Measurements from ENCODE around the gene PTH1R. TPM values are rescaled to one million over a fixed set of nuclear protein-coding genes. Genes with fewer than 3 reads are reported as not detected.

PTH1R gene
- total RNA-seq, 2 donors from 2014 or later: not detected

DNA sequence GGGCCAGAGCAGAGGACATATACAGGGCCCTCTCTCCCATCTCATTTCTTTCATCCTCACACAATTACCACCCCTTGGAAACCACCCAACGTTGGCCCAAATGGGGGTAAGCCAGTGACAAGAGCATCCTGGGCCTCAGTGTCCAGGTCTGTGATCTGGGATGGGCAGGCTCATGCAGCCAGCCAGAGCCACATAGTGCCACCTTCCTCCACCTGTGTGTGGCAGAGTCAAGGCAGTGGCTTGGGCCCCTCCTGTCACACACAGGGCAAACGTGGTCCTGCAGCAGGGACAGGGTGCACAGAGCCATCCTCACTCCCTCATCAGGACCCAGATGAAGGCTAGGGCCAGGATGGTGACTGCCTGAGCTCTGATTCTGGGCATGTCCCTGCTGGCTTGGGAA is 12.0 kb upstream of the PTH1R start:
- Mint-ChIP-seq H3K27ac (no peak overlapping the region), H3K9me3 (no peaks in the 10 kb centered on the region), H3K27me3 (peaks cover 12% of the 10 kb centered on the region), H3K4me3 (no peak overlapping the region), H3K4me1 (peaks cover 4% of the 10 kb centered on the region), H3K36me3 (ENCODE audit: low read depth) (no peaks in the 10 kb centered on the region)
- no peak for ATAC-seq (replicated peaks)

- Mint-ChIP-seq H3K4me3 (no peak overlapping the region), H3K4me1 (peaks cover 4% of the 10 kb centered on the region), H3K36me3 (ENCODE audit: low read depth) (no peaks in the 10 kb centered on the region), H3K27ac (no peak overlapping the region), H3K9me3 (no peaks in the 10 kb centered on the region), H3K27me3 (peaks cover 15% of the 10 kb centered on the region)
- ATAC-seq (replicated peaks): no peak
Observed at GRCh38 chr3:46866032-46866595, 11.4 kb upstream of the PTH1R start.

- no peaks in the 10 kb centered on the region for H3K9me3 Mint-ChIP-seq
Observed at GRCh38 chr3:46866720-46867549, 10.6 kb upstream of the PTH1R start.

DNA sequence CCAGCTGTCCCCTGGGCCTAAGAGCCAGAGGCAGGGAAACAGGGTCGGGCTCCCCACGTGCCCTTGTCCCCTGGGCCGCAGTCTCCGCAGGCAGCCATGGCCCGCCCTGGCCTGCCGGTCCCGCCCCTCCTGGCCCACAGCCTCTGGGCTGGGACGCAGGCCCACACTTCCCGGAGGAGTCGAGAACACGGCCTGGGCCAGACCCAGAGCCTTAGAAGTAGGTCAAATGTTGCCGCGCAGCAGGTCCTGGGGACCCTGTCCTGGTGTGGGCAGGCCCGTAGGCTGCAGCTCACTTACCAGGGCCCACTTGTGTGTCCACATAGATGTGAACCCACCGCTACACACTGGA is 10.0 kb upstream of the PTH1R start:
- no peaks in the 10 kb centered on the region for H3K9me3 Mint-ChIP-seq
- H3K27me3 Mint-ChIP-seq: peaks cover 15% of the 10 kb centered on the region
- H3K4me3 Mint-ChIP-seq: no peak overlapping the region
- H3K4me1 Mint-ChIP-seq: peaks cover 4% of the 10 kb centered on the region
- no peaks in the 10 kb centered on the region for H3K36me3 Mint-ChIP-seq (ENCODE audit: low read depth)
- no peak overlapping the region for H3K27ac Mint-ChIP-seq
- ATAC-seq (replicated peaks): no peak

More at GRCh38 chr3:46866720-46867549, 10.6 kb upstream of the PTH1R start:
- ATAC-seq (replicated peaks): peak; percentile 71
- Mint-ChIP-seq H3K27ac (no peak overlapping the region), H3K4me3 (no peak overlapping the region), H3K36me3 (ENCODE audit: low read depth) (no peaks in the 10 kb centered on the region), H3K4me1 (peaks cover 4% of the 10 kb centered on the region), H3K27me3 (peaks cover 15% of the 10 kb centered on the region)

DNA sequence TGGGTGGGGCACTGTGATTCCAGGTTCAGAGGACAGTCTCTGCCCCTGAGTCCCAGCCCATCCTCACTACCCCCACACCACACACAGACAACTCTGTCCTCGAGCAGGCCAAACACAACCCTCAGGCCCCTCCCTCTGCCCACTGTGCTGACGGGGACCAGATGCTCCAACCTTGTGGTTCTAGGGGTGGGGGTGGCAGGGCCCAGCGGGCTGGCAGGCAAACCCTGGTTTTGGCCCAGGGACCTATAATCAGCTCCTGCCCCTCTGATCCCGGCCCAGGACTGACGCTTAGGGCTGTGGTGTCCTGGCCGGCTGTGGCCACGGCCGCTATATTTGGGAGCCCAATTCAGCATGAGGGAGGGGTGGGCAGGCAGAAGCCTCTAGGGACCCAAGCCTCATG is 9.2 kb upstream of the PTH1R start:
- Mint-ChIP-seq H3K4me1 (peaks cover 4% of the 10 kb centered on the region), H3K27me3 (peaks cover 15% of the 10 kb centered on the region), H3K9me3 (no peaks in the 10 kb centered on the region), H3K36me3 (ENCODE audit: low read depth) (no peaks in the 10 kb centered on the region), H3K27ac (no peak overlapping the region), H3K4me3 (no peak overlapping the region)
- no peak for ATAC-seq (replicated peaks)

DNA sequence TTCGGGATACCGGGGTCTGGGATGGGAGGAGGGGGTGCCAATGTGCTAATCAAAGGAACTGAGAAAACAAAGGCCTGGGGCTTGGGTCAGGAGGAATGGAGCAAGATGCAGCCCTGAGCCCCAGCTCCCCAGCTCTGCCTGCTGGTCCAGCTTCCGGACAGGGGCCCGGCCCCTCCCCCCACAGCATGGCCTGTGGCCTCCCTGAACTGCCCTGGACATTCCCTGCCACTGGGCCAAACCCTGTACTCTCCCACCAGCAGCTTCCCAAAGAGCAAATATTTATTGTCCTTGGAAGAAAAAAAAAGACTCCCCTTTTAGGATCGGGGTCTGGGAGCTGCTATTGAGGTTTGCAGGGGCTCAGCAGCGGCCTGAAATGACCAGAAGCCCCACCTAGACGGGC is 8.6 kb upstream of the PTH1R start:
- no peaks in the 10 kb centered on the region for H3K9me3 Mint-ChIP-seq
- H3K27ac Mint-ChIP-seq: no peak overlapping the region
- H3K4me3 Mint-ChIP-seq: no peak overlapping the region
- no peaks in the 10 kb centered on the region for H3K36me3 Mint-ChIP-seq (ENCODE audit: low read depth)
- peaks cover 15% of the 10 kb centered on the region for H3K27me3 Mint-ChIP-seq
- peaks cover 4% of the 10 kb centered on the region for H3K4me1 Mint-ChIP-seq
- ATAC-seq (replicated peaks): no peak

DNA sequence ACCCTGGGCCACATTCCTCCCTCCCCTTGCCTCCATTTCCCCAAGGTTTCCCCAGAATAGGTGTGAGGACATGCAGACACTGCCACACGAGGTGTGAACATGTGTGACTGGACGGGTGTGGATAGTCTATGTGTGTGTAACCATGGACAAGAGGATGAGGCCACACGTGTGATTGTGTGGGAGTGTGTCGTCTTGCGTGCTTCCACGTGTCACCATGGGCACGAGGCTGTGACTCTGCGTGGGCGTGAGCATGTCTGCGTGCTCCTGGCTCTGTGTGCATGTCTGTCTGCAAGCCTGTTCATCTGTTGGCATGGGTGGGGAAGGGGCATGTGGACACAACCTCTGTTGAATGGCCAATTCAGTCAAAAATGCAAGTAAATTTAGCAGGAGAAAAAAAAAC is 8.1 kb upstream of the PTH1R start:
- Mint-ChIP-seq H3K4me1 (peaks cover 4% of the 10 kb centered on the region), H3K36me3 (ENCODE audit: low read depth) (no peaks in the 10 kb centered on the region), H3K4me3 (no peak overlapping the region), H3K9me3 (no peaks in the 10 kb centered on the region), H3K27ac (no peak overlapping the region), H3K27me3 (peaks cover 15% of the 10 kb centered on the region)
- ATAC-seq (replicated peaks): no peak

GRCh38 chr3:46870651-46871050 is 6.9 kb upstream of the PTH1R start:
- no peak overlapping the region for H3K4me3 Mint-ChIP-seq
- H3K9me3 Mint-ChIP-seq: no peaks in the 10 kb centered on the region
- peaks cover 4% of the 10 kb centered on the region for H3K4me1 Mint-ChIP-seq

DNA sequence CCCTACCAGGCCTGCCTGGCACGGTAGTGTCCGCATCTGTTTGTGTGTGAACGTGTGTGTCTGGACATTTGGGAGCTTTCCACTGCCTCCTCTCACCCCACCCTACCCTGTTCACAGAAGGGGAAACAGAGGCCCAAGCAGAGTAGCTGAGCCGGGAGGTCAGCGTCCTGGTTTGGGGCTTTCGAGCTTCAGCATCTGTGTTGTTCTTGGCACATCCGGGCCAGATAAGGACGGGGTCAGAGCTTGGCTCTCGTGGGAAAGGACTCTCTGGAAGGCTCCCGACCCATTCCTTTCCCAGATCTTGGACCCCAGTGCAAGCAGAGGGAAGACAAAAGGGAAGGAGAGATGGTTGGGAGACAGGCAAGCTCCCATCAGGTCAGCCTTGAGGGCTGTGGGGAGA is 6.3 kb upstream of the PTH1R start:
- Mint-ChIP-seq H3K4me3 (no peak overlapping the region), H3K4me1 (peaks cover 4% of the 10 kb centered on the region), H3K27me3 (peaks cover 15% of the 10 kb centered on the region), H3K36me3 (ENCODE audit: low read depth) (no peaks in the 10 kb centered on the region), H3K27ac (no peak overlapping the region), H3K9me3 (no peaks in the 10 kb centered on the region)
- no peak for ATAC-seq (replicated peaks)

More at GRCh38 chr3:46870651-46871050, 6.9 kb upstream of the PTH1R start:
- Mint-ChIP-seq H3K27ac (no peak overlapping the region), H3K27me3 (peaks cover 15% of the 10 kb centered on the region), H3K36me3 (ENCODE audit: low read depth) (no peaks in the 10 kb centered on the region)
- no peak for ATAC-seq (replicated peaks)

DNA sequence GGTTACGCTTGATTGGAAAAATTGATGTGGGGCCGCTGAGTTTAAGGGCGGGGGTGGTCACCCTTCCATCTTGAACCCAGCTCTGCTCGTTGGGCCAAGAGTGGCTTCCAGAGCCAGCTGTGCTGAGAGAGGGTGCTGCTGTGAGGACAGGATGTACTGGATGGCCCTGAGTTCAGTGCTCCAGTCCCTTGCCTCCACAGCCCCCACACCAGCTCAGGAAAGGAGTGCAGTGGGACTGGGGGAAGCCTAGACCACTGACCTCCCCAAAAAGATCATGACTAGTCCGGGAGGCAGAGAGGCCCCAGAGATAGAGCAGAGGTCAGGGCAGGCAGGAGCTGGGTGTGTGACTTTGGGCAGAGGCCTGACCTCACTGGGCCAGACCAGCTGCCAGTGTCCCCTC is 4.0 kb upstream of the PTH1R start:
- Mint-ChIP-seq H3K4me1 (no peaks in the 10 kb centered on the region), H3K9me3 (no peaks in the 10 kb centered on the region), H3K27ac (no peak overlapping the region), H3K36me3 (ENCODE audit: low read depth) (no peaks in the 10 kb centered on the region), H3K27me3 (peaks cover 12% of the 10 kb centered on the region), H3K4me3 (no peak overlapping the region)
- ATAC-seq (replicated peaks): peak; percentile 15

DNA sequence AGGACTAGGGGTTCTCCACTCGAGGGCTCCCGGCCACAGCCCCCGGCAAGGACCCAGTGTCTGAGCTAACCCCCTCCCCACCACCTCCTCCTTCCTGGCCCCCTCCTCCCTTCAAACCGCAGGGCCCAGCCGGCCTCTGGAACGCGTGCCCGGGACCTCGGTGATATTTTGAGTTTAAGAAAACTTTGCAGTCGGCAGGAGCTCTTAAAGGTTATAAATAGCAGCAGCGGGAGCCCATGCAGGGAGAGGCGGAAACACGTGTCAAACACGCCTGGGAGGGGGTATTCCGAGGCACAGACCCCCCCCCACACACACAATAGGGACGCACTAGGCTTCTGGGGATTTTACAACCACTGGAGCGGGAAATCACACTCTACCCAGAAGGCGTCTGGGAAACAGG is 3.1 kb upstream of the PTH1R start:
- Mint-ChIP-seq H3K9me3 (no peaks in the 10 kb centered on the region), H3K4me3 (no peak overlapping the region), H3K36me3 (ENCODE audit: low read depth) (no peaks in the 10 kb centered on the region), H3K27me3 (peaks cover 13% of the 10 kb centered on the region), H3K27ac (no peak overlapping the region), H3K4me1 (no peaks in the 10 kb centered on the region)
- no peak for ATAC-seq (replicated peaks)

- ATAC-seq (replicated peaks): no peak
- Mint-ChIP-seq H3K9me3 (no peaks in the 10 kb centered on the region), H3K36me3 (ENCODE audit: low read depth) (peaks cover 4% of the 10 kb centered on the region), H3K4me3 (no peak overlapping the region), H3K27me3 (peaks cover 15% of the 10 kb centered on the region), H3K27ac (no peak overlapping the region), H3K4me1 (peaks cover 3% of the 10 kb centered on the region)
Observed at GRCh38 chr3:46875560-46875959, 2.0 kb upstream of the PTH1R start.

DNA sequence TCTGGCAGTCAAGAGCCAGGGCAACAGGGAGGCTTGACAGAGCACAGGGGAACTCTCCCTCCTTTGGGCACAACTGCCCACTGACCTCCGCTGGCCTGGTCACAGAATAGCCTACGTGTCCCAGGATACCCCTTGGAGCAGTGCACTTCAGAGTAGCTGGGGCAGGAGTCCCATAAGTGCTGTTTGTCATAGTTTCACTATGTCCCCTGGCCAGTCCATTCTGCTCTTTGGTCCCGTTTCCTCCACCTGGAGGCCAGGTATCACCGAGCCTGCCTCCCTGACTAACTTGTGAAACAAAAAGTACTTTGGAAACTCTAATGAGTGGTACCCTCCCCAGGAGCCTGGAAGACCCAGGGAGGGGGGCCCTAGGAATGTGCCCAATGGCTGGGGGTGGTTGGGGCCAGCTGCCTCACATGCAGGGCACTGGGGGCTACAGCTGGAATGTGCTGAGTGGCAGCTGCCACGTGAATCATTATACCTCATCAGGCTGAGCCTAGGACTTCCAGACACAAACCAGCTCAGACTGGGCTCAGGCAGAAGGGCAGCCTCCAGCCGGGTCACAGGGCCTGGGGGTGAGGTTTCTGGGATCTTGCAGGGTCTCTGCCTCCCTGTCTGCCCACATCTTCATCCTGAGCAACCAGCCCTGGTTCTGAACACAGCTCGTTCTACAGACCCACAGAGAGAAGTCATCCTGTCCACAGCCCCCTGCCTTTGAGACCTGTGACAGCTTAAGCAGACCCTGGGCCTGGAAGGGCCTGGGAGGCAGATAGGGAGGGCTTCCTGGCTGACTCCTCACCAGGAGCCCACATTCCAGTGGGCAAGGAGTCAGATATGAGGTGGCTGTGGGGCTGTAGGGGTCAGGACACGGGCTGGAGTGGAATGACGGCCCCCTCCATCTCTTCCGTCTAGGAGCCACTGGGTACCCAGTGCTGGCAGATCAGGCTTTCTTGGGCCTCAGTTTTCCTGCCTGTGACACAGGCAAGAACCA is 914 bp upstream of the PTH1R start:
- Mint-ChIP-seq H3K36me3 (ENCODE audit: low read depth) (peaks cover 6% of the 10 kb centered on the region), H3K27me3 (peaks cover 15% of the 10 kb centered on the region), H3K9me3 (no peaks in the 10 kb centered on the region), H3K27ac (no peak overlapping the region), H3K4me1 (peaks cover 5% of the 10 kb centered on the region), H3K4me3 (no peak overlapping the region)
- no peak for ATAC-seq (replicated peaks)

DNA sequence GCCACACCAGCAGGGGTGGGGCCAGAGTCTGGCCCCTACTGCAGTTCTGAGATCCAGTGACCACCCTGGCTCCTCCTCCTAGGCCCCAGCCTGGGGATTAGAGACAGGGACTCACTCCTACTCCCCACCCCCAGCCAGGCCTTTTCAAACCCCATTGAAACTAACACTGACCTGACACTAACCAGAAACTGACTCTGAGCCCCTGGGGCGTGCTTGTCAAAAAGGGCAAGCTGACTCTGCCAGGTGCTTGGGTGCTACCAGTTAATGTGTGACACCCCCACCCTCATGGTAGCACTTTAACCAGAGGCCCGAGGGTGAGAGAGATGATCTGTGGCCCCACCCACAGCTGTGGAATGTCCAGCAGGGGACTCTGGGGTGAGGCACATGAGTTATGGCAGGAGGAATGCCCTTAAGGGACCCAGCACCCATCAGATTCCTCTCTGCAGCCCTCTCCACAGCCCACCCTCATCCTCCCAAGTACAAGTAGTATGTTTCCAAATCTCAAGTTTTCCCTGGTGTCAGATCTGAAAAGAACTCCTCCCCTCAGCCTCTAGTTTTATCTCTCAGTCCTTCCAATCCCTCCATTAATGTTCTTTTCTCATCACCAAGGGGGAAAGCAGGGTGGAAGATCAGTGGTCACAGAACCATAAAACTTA is 1.4 kb downstream of the PTH1R start:
- Mint-ChIP-seq H3K27me3 (peaks cover 20% of the 10 kb centered on the region), H3K9me3 (no peaks in the 10 kb centered on the region), H3K27ac (no peak overlapping the region), H3K4me1 (peaks cover 5% of the 10 kb centered on the region), H3K36me3 (ENCODE audit: low read depth) (peaks cover 6% of the 10 kb centered on the region), H3K4me3 (no peak overlapping the region)
- ATAC-seq (replicated peaks): no peak

All from activated T-helper 17 cell treated with anti-CD3 and anti-CD28 coated beads, Interleukin-2, amount 50 U/mL, for 72 hours (primary cell).